Fibroblast of skin of abdomen (primary cell): ENCODE data around the gene VEPH1.

Experiments used
- DNase-seq: peaks from one replicate; pipeline ENCODE4 v3.0.0-alpha.2; 2013

Gene VEPH1

DNA sequence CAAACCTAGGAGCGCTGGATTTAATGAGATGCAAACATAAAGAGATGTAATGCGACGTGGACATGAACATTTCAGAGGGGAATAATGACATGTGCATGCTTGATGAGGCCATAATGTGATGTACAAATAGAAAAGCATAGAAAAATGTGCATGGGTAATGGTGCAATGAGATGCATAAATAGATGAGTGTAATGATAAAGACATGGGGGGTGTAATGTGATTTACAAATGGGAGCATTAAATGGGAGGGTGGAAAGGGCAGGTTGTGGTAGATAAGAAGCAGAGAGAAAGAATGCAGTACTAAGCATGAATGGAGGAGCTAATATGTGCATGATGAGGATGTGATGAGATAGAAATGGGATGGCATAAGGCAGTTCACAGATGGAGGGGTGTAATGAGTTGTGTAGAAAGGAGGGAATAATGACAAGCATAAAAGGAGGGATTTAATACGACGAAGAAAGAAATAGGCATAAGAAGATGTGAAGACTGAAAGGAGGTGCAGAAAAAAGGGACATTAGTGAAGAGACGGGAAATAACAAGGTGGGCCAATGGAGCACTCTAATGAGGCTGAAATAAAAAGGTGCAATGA lies 205.8 kb downstream of the VEPH1 start:
- no peak for DNase-seq

DNA sequence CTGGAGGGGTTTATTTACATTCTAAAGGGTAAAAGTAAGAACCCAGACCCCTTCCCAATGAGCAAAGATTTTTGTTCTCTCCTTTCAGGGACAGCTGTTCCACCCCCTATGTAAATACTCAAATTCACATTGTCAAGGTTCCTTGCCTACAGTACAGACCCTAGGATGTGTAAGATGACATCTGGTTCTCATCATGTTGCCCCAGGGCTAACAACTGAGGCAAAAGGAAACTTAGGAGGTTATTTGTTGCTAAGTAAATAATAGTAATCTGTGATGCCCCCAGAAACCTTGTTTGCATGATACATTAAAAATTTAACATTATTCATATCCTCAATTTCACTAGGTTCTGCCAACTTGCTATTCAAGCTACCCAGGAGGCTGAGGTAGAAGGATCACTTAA lies 208.3 kb downstream of the VEPH1 start:
- DNase-seq, result no peak

DNA sequence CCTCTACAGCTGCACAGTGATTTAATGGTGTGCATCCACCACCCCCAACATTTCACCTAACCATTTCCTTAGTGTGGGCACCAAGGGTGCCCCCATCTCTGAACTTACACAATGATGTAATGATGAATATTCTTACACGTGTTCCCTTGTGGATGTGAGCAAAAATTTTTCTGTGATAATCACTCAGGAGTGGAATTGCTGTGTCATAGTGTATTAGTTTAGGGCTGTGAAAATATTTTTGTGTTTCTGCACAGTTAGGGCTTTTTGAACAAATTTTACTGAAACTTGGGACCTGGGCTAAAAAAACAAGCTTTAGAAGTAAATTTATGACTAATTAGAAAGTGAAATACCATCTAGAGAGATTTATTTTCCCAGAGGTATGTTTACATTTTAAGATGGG lies 208.7 kb downstream of the VEPH1 start:
- peak; percentile 40 for DNase-seq

DNA sequence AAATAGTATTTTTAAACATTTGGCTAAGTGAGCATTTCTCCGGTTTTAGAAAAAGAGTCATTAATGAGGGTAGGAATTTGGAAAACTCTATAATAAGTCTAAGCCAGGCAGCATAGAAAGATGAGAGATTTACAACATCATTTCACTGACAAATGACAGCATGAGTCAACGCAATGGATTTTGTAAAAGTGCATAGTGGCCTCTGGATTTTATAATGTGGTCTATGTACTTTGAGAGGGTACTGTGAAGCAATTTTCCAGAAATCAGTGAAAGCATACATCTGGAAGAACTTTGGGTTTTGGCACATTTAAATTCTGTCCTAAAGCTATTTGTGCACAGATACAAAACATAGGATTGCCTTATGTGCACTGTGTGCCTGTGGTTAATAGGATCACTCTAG lies 212.4 kb downstream of the VEPH1 start:
- peak; percentile 98 for DNase-seq

DNA sequence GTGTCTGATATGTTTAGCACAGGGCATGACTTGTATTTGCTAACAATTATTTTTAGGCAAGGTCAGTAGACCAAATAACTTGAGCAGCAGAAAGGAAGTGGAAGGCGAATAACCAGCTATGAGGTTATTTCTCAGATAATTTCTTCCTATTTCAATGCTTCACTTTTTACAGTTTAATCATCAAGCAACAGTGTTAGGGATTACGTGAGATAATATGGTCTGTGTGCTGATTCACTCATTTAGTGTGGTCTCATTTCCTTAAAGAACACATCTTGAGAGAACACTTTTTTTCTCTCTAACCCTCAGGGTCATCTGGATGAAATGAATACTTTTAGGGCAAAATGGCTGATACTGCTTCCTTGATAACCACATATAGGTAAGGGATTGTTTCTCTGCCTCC lies 217.2 kb downstream of the VEPH1 start:
- peak; percentile 39 for DNase-seq

DNA sequence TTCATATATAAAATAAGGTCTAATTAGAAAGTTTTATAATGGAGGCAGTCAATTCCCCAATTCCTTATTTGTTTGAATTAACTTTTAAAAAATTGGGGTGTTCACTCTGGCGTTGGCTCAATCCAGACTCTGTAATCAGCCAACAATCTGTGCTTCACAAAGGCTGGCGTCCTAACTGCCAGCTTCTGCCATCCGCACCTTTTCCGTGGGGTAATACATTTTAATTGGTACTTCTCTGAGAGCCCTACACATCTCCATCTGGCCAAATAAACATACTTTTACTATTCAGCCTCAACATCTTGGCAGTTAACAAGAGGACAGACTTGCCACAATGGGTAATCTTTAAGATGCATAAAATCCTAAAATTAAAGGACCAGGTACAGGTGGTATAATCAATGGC lies 218.1 kb downstream of the VEPH1 start:
- DNase-seq, result no peak

DNA sequence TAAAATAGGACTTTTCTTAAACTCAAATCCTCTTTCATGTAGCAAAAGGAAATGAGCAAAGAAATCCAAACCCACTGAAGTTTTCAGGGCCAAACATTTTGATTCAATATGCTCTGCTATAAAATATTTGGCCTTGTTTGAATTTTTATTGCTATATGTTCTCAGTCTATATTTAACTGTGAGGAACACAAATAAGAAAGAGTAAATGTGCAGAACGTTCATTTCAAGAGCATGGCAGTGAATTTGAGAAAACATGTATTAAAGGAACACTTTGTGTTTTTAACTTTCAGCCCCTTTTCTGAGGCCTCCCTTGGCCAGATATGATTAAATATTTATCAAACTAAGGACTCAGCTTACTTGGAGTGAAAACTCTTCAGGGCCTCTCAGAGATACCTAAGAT lies 218.5 kb downstream of the VEPH1 start:
- no peak for DNase-seq

DNA sequence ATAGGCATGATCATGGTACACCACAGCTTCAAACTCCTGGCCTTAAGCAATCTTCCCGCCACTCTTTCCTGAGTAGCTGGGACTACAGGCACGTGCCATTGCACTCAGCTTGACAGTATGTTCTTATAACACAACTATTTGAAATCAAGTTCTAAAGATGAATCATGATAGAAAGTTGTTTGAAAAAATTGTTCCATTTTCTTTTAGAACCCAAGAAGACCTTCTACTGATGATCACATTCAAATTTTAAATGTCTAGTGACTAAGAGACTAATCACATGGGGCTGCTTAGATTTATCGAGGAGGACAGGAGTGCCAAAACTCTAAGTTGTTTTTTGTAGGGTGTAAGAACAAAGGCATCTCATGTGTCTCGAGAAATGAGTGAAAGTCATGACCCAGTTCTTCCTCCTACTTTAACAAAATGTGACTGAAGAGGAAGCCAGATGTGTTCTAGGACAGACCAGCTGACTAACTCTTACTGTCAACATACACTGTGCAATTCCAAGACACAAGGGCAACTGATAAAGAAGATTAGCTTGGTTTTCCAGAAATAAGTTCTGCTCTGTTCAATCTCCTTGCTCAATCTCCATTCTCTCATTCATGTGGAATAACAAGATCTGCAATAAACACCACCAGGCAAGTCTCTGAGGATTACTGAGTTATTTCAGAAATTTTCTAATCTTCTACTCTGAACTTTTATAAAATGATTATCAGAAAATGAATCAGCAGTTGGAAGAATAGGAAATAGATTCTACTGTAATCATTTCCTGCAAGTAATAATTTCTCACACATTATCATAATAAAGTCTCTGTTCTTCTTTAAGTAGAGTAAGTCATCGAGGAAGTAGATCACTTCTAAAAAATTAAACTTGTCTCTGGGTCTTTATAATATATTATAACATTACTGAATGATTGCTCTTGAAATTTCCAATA lies 220.7 kb downstream of the VEPH1 start:
- DNase-seq, result peak; percentile 96

DNA sequence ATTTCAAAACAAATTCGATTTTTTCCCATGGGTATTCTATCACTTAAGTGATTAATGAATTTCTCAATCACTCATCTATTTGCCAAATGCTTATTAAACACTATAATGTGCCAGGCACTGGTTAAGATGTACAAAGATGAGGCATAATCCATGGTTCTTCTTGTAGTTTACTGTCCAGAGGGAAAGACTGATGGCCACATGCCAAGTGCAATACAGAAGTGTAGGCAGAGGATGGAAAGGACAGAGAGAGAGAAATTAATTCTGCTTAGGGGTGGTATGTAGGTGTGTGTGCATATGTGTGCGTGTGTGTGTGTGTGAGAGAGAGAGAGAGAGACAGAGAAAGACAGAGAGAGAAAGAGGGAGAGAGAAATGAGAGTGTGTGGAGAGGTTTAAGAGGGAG lies 222.4 kb downstream of the VEPH1 start:
- no peak for DNase-seq

DNA sequence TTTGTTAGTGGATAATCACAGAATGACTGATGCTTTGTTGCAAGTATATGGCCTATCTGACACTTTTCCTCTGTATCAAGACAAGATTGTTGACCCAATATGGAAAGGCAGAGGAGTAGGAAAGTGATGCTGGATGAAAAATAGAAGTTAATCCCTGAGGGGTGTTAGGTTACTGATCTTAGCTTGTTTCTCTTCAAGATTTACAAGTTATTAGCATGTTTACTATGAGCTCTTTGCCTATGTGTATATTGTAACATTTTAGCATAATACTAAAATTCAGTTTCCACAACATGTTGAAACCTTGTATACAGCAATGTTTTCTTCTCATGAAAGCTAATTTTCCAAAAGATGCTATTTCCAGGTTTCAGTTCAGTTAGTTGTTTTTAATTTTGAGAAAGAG lies 222.9 kb downstream of the VEPH1 start:
- no peak for DNase-seq

DNA sequence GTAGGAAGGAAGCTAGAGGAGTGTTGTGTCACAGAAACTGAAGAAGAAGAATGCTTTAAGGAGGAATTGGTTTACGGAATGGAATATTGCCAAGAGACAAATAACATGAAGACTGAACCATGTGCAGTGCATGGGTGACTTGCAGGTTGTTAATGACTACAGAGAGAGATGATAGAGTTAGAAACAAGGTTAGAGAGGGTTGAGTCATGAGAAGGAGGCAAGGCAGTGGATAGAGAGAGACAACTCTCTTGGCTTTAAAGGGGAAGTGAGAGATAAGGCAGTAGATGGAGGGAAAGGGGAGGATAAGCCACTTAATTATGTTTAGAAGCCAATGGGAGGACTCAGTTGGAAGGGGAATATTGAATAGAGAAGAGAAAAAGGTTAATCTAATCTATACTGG lies 224.0 kb downstream of the VEPH1 start:
- no peak for DNase-seq

DNA sequence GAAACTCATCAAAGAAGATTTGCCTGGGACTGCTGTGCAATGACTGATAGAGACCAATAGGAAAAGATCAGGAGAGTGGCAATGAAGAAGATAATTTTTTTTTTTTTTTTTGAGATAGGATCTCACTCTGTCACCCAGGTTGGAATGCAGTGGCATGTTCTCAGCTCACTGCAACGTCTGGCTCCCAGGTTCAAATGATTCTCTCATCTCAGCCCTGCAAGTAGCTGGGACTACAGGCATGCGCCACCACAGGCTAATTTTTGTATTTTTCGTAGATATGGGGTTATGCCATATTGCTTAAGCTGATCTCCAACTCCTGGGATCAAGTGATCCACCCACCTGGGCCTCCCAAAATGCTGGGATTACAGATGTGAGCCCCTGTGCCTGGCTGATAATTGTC lies 226.4 kb downstream of the VEPH1 start:
- no peak for DNase-seq

DNA sequence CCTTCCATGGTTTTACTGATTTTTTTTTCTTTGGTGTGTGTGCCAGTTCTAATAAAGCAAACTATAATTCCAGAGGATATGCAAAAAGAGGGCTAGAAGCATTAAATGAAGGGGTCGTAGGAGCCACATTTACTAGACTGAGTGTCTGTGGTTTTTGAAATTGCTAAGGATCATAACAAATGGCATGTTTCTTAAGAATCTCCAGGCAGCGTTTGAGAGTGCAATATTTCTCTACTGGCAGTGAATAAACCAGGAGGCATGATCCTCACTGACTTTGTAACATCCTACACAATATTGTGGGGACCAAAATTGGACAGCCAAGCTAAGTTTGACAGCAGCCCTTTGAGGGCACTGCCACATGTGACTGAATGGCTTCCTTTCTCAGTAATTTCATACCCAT lies 227.4 kb downstream of the VEPH1 start:
- DNase-seq, result no peak

DNA sequence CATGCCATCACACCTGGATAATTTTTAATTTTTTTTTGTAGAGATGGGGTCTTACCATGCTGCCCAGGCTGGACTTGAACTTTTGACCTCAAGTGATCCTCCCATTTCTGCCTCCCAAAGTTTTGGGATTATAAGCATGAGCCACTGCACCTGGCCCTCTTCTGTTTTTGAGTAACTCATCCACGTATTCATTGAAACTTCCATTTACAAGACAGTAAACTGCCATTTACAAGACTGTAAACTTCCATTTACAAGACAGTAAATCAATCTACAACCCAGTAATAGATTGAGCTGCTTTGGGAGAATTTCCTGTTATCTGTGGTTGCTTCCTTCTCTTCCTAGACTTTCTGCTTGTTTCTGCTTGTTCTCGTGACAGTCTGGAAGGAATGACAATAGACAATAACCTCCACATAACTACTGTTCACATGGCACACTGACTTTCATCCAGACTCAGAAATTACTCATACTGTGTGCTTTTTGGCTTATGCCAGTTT lies 228.5 kb downstream of the VEPH1 start:
- DNase-seq, result no peak

DNA sequence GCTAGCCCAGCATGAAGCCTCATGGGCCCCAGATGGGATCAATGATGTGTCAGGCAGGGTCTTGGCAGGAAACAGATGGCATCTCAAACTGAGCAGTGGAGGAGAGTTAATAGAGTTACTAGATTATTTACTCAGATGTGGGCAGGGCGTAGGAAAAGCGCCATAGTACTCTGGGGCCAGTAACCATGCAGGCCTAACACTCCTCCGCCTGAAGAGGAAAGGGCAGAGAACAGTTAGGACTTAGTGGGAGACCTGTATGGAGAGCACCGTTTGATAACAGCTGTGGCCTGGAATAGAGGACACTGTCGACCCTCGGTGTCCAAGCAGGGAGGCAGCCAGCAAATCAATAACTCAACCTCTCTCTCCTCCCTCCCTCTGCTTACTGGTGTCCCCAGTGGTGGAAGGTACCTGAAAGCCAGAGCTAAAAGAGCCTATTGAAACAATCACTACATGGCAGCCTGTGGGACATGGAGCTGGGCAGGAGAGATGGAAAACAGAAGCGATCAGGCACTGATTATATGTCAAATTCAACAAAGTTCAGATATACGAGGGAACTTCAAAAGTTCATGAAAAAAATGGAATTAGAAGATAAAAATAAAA lies 231.8 kb downstream of the VEPH1 start:
- no peak for DNase-seq

DNA sequence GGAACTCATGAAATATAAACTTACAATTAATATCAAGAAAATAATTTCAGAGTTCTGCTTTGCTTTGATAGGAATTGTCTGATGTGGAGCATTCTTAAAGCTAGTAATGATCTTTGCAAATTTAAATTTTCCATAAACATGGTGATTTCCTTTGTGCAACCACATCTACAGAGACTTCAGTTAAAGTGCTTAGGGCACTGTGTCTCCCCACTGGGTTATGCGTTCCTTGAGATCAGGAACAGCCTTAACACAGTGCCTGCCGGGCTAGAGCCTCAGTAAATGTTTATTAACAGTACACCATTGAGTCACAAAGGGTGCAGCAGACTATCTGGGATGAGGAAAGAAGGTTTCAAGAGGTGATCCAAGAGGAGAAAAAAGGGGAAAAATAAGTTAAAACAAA lies 235.2 kb downstream of the VEPH1 start:
- no peak for DNase-seq

DNA sequence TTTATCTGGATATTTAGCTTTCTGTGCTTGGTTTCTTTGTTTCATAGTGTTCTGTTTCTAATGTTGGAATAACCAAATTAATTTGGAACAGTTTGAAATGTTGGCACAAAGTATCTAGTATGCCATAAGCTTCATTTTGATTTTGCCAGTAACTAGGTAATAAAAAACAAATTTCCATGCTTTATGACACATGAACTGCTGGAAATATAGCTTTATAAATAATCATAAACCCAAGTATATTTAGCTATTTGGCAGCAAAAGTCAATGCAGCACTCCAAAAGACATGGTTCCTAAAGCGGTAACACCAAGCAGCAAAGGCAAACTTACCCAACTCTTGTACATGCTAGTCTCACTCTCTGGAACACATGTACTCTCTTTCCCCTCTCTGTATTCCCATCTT lies 237.3 kb downstream of the VEPH1 start:
- DNase-seq, result no peak

DNA sequence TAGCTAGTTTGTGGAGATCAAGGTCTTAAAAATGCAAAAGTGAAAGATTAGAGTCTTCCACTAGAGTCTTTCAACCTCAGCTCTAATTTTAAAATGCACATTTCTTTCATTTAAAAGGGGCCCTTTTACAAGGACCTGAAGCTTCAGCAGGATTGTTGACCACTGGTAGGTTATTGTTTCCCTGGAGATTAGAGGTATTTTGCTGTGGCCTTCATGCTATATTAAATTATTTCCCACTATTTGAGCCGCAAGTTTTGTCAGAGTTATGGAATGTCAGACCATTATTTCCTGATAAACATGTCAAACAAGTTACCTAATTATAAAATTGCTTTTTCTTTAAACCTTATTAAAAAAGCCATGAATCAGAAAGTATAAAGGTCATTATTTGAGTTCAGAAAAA lies 240.2 kb downstream of the VEPH1 start:
- no peak for DNase-seq

DNA sequence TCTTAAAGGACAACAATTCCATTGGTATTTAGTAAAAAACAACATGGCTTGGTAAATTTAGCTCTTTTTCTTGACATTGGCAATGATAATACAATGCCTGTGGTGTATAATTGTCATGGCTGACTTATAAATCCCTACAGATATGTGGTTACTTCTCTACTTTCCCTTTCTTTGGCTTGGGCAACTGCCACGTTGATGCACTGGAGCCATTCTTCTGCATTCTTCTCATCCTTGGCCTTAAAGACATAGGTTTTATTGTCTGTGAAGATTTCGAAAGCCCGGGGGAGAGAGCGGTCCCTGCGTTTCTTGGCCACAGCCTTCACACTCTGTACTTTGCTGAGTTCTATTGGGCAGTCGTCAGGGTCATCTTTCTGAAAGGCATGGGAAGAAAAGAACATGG lies 242.2 kb downstream of the VEPH1 start:
- peak; percentile 67 for DNase-seq

DNA sequence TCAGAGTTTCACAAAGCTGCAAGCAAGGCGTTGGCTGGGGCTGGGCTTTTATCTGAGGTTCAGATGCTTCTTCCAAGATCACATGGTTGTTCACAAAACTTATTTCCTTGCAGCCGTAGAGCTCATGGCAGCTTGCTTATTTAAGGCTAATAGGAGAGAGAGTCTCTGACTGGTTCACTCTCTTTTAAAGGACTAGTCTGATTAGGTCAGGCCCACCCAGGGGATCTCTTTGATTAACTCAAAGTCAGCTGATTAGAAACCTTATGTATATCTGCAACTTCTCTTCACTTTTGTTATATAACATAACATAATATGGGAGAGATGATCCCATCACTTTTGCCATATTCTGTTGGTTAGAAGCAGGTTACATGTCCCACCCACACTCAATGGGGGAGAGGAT lies 243.4 kb downstream of the VEPH1 start:
- DNase-seq, result no peak

DNA sequence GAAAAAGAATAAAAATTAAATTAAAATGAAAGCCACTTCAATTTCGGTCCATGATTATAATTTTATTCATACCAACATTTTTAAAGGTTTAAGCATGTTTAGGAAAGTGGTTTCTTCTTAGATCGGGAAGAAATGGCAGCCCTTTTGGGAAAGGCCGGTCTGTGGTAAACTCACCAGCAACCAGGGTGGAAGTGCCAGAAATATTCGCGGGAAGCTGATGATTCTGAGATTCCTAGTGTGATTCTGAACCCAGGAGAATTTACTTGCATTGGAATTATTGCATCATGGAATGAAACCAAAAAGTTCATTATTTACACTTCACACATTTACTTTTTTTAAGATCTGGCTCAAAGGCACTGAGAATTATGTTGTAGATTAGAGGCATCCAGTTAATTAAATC lies 246.1 kb downstream of the VEPH1 start:
- DNase-seq, result no peak

DNA sequence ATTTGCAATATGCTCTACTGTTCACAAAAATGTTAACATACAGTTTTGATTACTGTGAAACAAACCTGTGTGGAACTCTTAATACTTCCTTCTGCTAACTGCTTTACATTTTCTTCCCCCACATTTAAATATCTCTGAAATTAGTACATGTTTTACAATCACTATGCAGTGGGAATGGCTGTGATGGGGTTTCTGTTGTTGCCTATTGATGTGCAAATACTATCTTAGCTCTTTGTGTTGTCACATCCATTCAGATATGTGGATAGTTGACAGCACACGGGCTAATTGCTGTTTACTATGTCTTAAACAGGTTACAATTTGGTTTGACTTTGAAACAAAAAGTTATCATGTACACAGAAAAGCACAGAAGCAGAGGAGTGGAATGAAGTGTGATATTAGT lies 247.4 kb downstream of the VEPH1 start:
- no peak for DNase-seq

DNA sequence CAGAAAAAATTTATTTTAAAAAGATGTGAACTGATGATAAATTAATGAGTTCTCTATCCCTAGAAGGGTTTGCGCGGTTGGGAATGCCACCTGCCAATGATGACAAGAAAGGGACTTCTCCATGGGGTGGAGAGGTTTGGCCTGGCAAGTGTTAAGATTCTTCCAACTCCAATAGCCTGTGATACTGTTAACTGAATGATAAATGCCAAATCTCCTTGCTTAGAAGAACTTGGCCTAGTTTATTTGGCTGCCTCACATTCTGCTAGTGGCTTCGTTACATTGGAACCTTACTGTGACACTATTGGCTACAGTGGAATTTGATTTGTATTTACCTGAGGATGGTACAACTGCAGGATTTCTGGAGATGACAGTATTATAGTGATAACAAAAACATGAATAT lies 251.5 kb downstream of the VEPH1 start:
- no peak for DNase-seq

DNA sequence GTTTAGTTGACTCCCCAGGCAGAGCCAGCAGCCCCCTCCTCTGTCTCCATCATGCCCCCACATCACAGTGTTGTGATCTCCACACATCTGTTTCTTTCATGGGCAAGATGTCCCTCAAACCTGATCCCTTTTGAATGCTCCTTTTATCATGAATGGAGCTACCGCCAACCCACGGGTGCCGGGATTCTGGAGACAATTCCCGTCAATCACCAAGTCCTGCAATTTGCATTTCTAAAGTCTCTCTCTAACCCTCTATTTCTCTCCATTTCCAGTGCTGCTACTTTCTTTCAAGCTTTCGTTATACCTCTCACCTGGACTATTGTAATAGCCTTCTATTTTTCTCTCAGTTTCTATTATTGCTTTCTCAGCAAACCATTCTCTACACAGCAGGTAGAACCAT lies 253.6 kb downstream of the VEPH1 start:
- no peak for DNase-seq
